H7 (cell line): ENCODE results near the gene ADGRD2. TPM values are rescaled to one million over a fixed set of nuclear protein-coding genes. Genes with fewer than 3 reads are reported as not detected.
"Not testable (repeated sequence)": the region's sequence is repeated elsewhere in the genome, so short reads cannot be mapped to it uniquely, and the experiment has no call there.

ENCODE experiments used
- DNase-seq: peaks from one replicate; pipeline ENCODE4 v3.0.0; 2012
- H3K27me3 ChIP-seq: 2 replicates; pipeline ENCODE4 v1.6.0; 2011; ENCODE audit warnings: mild to moderate bottlenecking, low read length; ENCODE audit not compliant: control insufficient read depth, insufficient read depth
- H3K36me3 ChIP-seq: replicated peaks from 2 replicates; pipeline ENCODE4 v1.5.1; 2011; ENCODE audit warnings: low read length; ENCODE audit not compliant: control insufficient read depth, insufficient read depth
- H3K4me3 ChIP-seq: 2 replicates; pipeline ENCODE4 v1.5.1; 2011; ENCODE audit warnings: low read depth, mild to moderate bottlenecking, control low read depth, low read length, moderate library complexity; ENCODE audit not compliant: insufficient read depth
- total RNA-seq: library from RNA; depleted of rRNA; stranded (reverse); fragments of >200 nt; shearing (Covaris generic); gene quantifications from 2 replicates; pipeline ENCODE4 v1.2.3, GENCODE V29; 2014

ADGRD2 gene
- total RNA-seq, 1 experiment from 2014 or later, result not detected

DNA sequence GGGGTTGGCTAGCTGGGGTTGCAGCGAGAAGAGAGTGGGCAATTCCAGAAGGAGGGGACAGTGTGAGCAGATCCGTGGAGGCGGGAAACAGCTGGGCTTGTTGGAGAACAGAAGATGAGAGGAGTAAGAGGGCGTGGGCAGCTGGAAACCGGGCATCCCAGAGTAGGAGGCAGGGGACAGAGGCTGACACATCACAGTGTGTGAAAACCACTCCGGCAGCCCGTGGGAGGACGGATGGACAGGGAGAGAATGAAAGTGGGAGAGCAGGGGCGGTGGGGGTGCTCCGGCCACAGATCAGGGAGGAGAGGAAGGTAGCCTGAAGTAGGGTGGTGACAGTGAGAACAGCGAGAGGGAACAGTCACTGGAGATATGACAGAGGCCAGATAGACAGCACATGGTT lies 26.7 kb upstream of the ADGRD2 start:
- Histone ChIP-seq H3K36me3 (no peaks in the 10 kb centered on the region), H3K27me3 (peaks cover 2% of the 10 kb centered on the region; the same call in 1 of the 2 replicates), H3K4me3 (no peak overlapping the region)
- no peak for DNase-seq

DNA sequence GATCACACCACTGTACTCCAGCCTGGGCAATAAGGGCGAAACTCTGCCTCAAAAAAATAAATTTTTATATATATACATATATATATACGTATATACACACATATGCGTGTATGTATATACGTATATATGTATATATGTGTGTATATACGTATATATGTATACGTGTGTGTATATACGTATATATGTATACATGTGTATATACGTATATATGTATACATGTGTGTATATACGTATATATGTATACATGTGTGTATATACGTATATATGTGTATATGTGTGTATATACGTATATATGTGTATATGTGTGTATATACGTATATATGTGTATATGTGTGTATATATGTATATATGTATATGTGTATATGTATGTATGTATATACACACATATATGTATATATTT lies 24.5 kb upstream of the ADGRD2 start:
- H3K36me3 ChIP-seq, H3K27me3 ChIP-seq, H3K4me3 ChIP-seq, DNase-seq: not testable (repeated sequence)

DNA sequence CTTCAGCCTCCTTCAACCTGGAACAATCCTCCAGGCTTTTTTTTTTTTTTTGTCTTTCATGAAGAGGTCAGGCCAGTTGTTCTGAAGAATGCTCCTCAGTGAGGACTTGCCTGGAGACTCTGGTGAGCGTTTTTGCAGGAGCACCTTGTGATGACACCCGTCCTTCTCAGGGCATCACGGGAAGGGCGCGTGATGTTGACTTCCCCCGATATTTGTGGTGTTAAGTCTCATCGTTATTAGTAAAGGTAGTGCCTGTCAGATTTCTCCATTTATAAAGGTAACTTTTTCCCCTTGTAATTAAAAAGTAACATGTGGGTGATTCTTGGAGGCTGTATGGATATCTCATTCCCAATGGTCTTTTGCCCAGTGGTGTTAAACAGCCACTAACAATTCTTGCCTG lies 23.9 kb upstream of the ADGRD2 start:
- Histone ChIP-seq H3K27me3 (peaks cover 2% of the 10 kb centered on the region; the same call in 1 of the 2 replicates), H3K36me3 (no peaks in the 10 kb centered on the region), H3K4me3 (no peak overlapping the region)
- no peak for DNase-seq

DNA sequence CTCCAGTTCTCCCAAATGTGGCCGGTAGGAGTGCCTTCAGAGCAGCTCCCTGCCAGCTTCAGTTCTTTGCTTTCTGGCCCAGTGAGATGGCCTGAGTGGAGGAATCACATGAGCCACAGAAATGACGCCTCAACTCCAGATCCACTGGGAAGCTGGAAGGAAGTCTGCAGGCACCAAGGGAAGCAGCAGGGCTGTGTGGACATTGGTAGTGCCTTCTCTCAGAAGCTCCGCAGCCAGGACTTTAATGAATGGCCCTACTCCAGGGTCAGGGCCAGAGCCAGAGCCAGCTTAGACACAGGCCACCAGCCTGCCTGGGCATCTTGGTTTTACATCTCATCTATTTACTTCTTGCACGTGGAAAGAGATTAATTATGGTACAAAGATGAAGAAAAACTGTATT lies 23.0 kb upstream of the ADGRD2 start:
- Histone ChIP-seq H3K36me3 (no peaks in the 10 kb centered on the region), H3K27me3 (peaks cover 2% of the 10 kb centered on the region; the same call in 1 of the 2 replicates), H3K4me3 (no peak overlapping the region)
- DNase-seq, result no peak

DNA sequence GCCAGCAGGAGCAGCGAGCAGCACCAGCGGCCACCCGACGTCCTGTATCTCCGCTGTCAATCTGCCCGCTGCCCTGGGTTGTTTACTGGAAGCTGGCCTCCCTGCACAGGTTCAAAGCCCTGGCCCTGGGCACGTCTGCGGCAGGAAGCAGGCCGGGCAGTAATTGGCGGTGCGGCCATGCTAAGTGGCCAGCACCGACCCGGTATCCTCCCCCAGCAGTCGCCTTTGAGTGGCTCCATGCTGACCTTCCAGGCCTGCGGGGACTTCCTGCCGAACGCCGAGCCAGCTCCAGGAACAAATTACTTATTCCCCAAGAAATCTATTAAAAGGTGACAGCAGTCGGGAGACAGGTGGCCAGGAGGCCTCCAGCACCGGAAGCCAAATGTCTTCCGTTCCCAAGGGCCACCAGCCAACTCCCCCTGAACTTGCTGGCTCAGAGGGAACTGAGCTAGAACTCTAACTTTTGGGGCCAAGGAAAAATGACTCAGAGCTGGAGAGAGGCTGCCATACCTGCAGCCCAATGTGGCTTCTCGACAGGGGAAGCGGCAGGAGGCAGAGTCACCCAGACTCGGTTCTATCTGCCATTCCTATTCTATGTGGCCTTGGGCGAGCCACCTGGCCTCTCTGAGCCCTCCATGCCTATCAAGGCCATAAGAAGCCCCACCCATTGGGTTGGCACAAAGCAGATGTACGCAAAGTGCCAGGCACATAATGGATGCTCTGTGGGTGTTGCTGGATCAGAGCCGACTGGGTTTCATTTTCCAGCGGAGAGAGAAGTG lies 21.3 kb upstream of the ADGRD2 start:
- no peak for DNase-seq
- Histone ChIP-seq H3K4me3 (no peak overlapping the region), H3K27me3 (peaks cover 2% of the 10 kb centered on the region; the same call in 1 of the 2 replicates)

DNA sequence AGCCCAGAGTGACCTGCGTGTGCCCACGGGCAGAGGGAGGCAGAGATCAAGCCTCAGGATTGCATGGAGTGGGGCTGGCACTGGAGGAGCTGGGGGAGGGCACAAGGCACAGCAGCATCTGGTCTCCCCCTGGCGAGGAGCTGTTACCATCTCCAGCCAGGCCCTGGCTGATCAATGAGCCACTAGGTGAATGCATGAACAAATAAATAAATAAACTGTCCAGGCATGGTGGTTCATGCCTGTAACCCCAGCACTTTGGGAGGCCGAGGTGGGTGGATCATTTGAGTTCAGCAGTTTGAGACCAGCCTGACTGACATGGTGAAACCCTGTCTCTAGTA lies 20.8 kb upstream of the ADGRD2 start:
- DNase-seq, result no peak
- Histone ChIP-seq H3K4me3 (no peak overlapping the region), H3K27me3 (no peaks in the 10 kb centered on the region), H3K36me3 (no peaks in the 10 kb centered on the region)

More for the DNA sequence above, 21.3 kb upstream of the ADGRD2 start:
- H3K36me3 ChIP-seq, result no peaks in the 10 kb centered on the region

DNA sequence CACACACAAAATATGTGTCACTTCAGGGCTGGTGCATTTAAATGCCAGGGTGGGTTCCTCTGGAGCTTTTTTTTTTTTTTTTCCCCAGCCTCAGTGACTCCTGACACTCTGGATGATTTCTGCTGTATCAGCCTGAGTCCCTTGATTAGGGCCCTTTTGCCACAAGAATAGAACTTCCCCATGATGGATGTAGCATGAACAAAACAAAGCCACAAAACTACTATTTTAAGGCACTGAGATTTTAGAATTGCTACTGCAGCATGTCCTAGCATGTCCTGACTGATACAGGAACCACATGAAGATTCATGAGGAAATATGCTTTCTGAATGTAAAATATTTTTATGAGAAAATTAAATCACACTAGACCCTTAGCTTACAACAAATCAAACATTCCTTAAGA lies 13.9 kb upstream of the ADGRD2 start:
- Histone ChIP-seq H3K4me3 (no peak overlapping the region), H3K27me3 (no peaks in the 10 kb centered on the region), H3K36me3 (no peaks in the 10 kb centered on the region)
- no peak for DNase-seq

DNA sequence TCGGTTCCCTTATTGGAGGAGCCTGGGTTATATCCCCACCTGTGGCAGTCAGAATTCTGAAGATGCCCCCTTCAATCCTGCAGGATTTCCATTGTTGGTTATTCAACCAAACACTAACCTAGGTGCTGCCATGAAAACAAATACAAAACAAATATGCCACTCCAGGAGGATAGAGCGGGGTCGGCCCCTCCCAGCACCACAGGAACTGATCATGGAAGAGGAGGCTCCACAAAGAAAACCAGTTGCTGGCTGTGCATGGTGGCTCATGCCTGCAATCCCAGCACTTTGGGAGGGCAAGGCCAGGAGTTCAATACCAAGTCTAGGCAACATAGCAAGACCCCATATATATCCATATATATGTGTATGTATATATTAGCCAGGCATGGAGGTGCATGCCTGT lies 13.2 kb upstream of the ADGRD2 start:
- no peaks in the 10 kb centered on the region for H3K27me3 ChIP-seq
- H3K36me3 ChIP-seq, result no peaks in the 10 kb centered on the region
- no peak for DNase-seq
- H3K4me3 ChIP-seq, result no peak overlapping the region

DNA sequence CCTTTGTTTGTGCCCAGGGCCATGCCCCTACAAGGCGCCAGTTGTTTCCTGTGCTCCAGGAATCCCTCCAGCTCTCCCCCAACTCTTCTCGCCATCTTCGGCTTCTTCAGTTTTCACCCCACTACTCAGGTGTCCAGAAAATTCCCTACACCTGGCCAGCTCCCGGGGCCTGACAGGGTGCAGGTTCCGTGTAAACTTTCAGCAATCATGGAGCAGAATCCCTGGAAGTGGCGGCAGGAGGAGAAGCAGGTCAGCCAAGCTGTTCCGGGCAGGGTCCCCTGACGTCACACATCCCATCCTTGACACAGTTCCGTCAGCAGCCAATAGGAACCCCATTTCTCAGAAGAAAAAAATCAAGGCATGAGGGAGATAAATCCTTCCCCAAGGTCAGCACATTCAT lies 12.2 kb upstream of the ADGRD2 start:
- no peaks in the 10 kb centered on the region for H3K27me3 ChIP-seq
- H3K4me3 ChIP-seq, result no peak overlapping the region
- no peak for DNase-seq
- H3K36me3 ChIP-seq, result no peaks in the 10 kb centered on the region

DNA sequence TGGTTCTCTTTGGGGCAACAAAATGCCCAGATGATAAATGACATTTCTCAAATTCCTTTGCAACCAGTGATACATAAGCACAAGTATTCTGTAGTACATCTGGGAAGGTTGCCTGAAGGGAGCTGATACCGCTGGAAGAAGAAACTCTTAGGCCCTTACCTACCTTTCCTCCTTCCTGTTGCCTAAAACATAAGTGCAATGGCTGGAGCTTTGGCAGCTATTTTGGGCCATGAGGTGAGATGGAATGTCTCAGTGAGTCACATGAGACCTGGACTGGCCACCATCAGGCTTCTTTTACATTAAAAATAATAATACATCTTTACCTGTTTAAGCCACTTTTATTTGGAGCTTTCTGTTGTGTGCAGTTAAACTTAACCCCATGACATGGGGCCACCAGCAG lies 11.2 kb upstream of the ADGRD2 start:
- H3K36me3 ChIP-seq, result no peaks in the 10 kb centered on the region
- no peak overlapping the region for H3K4me3 ChIP-seq
- no peak for DNase-seq
- no peaks in the 10 kb centered on the region for H3K27me3 ChIP-seq

DNA sequence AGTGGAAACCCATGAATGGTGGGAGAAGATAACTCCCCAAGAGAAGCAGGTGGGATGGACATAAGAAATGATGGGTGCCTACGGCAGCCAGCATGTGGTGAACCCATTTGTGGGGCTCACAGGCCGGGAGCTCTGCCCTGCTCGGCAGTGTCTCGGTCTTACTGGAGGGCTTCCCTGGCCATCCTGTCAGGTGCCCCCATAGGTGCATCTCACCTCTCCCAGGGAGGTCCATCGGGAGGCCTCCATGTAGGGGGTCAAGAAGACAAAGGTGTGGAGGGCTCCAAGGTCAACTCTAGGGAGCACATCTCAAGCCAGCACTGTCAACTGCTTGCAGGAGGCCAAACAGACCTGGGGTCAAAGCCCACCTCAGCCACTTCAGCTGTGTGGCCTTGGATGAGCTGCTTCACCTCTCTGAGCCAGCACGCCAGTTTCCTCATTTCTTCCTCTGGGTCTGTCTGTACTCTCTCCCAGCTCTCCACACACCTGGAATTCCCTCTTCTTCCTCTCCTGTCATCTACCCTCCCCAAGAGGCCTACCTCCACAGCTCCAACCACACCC lies 10.5 kb upstream of the ADGRD2 start:
- no peak for DNase-seq
- H3K36me3 ChIP-seq, result no peaks in the 10 kb centered on the region
- H3K27me3 ChIP-seq, result no peaks in the 10 kb centered on the region
- H3K4me3 ChIP-seq, result no peak overlapping the region

DNA sequence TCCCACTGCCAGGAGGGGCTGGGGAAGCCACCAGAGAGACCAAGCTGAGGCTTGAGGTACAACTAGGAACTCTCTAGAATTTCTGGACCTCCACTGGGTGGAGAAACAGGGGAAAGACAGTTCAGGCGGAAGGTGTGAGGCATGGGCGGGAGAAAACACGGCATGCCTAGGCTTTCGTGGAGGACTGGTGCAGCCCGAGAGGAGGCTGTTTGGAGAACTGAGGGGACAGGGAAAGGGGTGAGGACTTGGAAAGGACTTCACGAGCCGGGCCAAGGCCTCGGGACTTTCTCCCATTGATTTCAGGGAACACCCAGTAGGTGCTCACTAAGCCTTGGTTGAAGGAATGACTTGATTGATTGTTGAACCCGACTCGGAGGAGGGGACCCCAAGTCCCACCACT lies 9.5 kb upstream of the ADGRD2 start:
- Histone ChIP-seq H3K27me3 (no peaks in the 10 kb centered on the region), H3K4me3 (no peak overlapping the region), H3K36me3 (no peaks in the 10 kb centered on the region)
- no peak for DNase-seq

DNA sequence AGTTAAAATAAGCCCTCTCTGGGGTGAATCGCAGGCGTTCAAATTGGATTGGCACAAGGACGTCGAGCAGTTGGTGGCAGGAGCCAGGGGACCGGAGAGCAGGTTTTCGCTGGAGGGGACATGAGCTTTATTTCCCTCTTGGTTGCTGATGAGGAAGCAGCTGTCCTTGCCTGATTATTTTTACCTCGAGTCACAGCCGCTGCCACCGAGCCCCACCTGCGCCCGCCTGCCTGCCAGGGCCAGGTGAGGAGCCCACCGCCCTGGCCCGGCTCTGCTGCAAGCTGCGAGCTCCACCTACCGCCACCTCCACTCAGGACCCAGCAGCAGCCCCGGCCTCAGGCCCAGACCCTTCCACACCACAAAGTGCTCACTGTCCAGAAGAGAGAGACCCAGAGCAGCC lies 9.0 kb upstream of the ADGRD2 start:
- no peaks in the 10 kb centered on the region for H3K36me3 ChIP-seq
- no peak for DNase-seq
- H3K27me3 ChIP-seq, result no peaks in the 10 kb centered on the region
- H3K4me3 ChIP-seq, result no peak overlapping the region

DNA sequence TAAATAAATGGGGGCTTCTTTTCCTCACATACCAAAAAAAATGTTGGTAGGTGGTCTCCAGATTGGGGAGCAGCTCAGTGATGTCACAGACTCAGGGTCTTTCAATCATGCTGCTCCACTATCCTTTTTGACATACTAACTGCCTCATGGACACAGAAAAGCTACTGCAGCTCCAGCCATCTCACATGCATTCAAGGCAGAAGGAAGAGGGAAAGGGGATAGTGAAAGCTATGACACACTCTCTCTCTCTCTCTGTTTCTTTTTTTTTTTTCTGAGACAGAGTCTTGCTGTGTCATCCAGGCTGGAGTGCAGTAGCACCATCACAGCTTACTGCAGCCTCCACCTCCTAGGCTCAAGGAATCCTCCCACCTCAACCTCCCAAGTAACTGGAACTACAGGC lies 7.9 kb upstream of the ADGRD2 start:
- Histone ChIP-seq H3K36me3 (no peaks in the 10 kb centered on the region), H3K27me3 (no peaks in the 10 kb centered on the region), H3K4me3 (no peak overlapping the region)
- DNase-seq, result no peak

DNA sequence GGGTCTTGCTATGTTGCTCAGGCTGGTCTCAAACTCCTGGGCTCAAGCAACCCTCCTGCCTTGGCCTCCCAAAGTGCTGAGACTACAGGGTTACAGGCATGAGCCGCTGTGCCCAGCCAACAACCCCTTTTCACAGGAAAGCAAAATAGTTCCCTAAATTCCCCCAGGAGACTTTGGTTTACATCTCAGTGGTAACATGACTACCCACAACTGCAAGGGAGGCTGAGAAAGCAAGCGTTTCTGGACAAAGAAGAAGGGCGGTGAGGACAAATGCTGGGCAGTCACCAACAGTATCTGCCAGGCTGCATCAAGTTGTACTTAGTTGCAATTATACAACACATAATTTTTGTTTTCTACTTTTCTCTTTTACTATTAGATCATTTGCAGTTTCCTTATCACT lies 7.4 kb upstream of the ADGRD2 start:
- Histone ChIP-seq H3K4me3 (no peak overlapping the region), H3K36me3 (no peaks in the 10 kb centered on the region), H3K27me3 (no peaks in the 10 kb centered on the region)
- DNase-seq, result no peak
